ENCODE data around the gene BTD. TPM values are rescaled to one million over a fixed set of nuclear protein-coding genes. Genes with fewer than 3 reads are reported as not detected.

Gene BTD
- total and polyA plus RNA-seq, 10 of the 15 experiments (the other 5 are each of a cell fraction or from before 2014, with no cell fraction given): 3.4 to 10.3 (median 5.0) TPM

DNA sequence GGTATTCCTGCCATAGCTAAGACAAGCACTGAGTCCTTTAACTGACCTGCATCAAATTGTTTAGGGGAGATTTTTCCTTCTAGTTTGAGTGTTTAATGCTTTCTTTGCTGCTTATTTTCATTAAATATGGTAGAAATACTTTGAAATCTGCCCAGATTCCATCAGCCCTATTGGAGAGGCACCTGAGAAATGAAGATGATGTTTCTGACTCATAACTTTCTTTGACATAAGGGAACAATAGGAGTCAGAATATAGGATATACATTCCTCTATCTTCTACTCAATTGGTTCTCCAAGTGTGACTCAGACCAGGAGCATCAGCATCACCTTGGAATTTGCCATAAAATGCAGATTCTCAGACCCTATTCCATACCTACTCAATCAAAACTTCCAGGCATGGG, 27.4 kb downstream of the BTD start:
- Histone ChIP-seq H2AFZ (ENCODE audit: control insufficient read depth, low read depth, low read length) (no peak overlapping the region), H3K9me3 (replicated peaks; ENCODE audit: control insufficient read depth, insufficient read depth, low read length) (no peaks in the 10 kb centered on the region), H4K20me1 (ENCODE audit: control insufficient read depth, insufficient read depth) (no peaks in the 10 kb centered on the region), H3K4me3 (no peak overlapping the region), H3K9ac (ENCODE audit: control insufficient read depth, insufficient read depth, low read length) (no peak overlapping the region), H3K4me1 (ENCODE audit: control insufficient read depth, insufficient read depth, low read length) (peaks cover 12% of the 10 kb centered on the region), H3K4me2 (ENCODE audit: control insufficient read depth, insufficient read depth) (no peak overlapping the region), H3K79me2 (ENCODE audit: control insufficient read depth, insufficient read depth, low read length) (no peaks in the 10 kb centered on the region), H3K27me3 (replicated peaks in 1 of 2; ENCODE audit: control insufficient read depth in 2 of 2, insufficient read depth in 2 of 2, low read length in 1 of 2) (no peaks in the 10 kb centered on the region), H3K27ac (ENCODE audit: control insufficient read depth, insufficient read depth) (no peak overlapping the region), H3K36me3 (ENCODE audit: control insufficient read depth in 2 of 2, insufficient read depth in 2 of 2, low read length in 1 of 2) (no peaks in the 10 kb centered on the region)
- ChIA-PET POLR2A (interaction anchor here (2.8 kb wide), 1 partner anchor 184 kb away, joined by 12 read pairs; no protein-coding TSS in a partner anchor), SMC1A (ENCODE audit: uncharacterized antibody, unreplicated experiment) (interaction anchor here (0.8 to 14.5 kb wide), 9 partner anchors 11 to 188 kb away, joined by 3 to 362 read pairs (median 5); no protein-coding TSS in a partner anchor), CTCF (interaction anchor here (1.0 to 7.5 kb wide), 5 partner anchors 21 to 181 kb away, joined by 3 to 288 read pairs (median 11); no protein-coding TSS in a partner anchor), RAD21 (ENCODE audit: unreplicated experiment) (interaction anchor here (2.8 to 8.2 kb wide), 4 partner anchors 85 to 181 kb away, joined by 12 to 248 read pairs (median 43); partner anchors contain the start of gene ANKRD28)
- DNase-seq (ENCODE audit: low read depth, low spot score): no peak
- in situ Hi-C loops (cut with MboI) (loop anchor here (10.0 kb wide), 1 partner anchor 616 kb away; no protein-coding TSS in a partner anchor), intact Hi-C loops (cut with micrococcal nuclease; ENCODE audit: unreplicated experiment) (no loop called here)
- ATAC-seq: no peak
- no TSS peak for BruUV-seq (replicated peaks)
- TF ChIP-seq NFXL1 (IDR thresholded peaks at IDR 0.05; ENCODE audit: borderline replicate concordance) (no peak), HDAC2 (IDR thresholded peaks at IDR 0.05) (no peak), ASH2L (IDR thresholded peaks at IDR 0.05; ENCODE audit: borderline replicate concordance, low read depth) (no peak), SP1 (IDR thresholded peaks at IDR 0.05; ENCODE audit: low read depth, low read length) (no peak), SUZ12 (IDR thresholded peaks at IDR 0.05; ENCODE audit: unreplicated experiment) (no peak), RAD51 (IDR thresholded peaks at IDR 0.05) (no peak), NR2F1 (conservative IDR thresholded peaks at IDR 0.05) (no peak), TCF3 (IDR thresholded peaks at IDR 0.05; ENCODE audit: borderline replicate concordance, insufficient read depth, low read depth, low read length) (no peak), SMAD1 (IDR thresholded peaks at IDR 0.05; ENCODE audit: low read depth, partially characterized antibody) (no peak), PAX8 (IDR thresholded peaks at IDR 0.05) (no peak), TCF12 (IDR thresholded peaks at IDR 0.05; ENCODE audit: low read depth, low read length) (no peak), EGR1 (IDR thresholded peaks at IDR 0.05; ENCODE audit: borderline replicate concordance in 1 of 2, low read depth in 2 of 2, low read length in 2 of 2) (no peak), BHLHE40 (IDR thresholded peaks at IDR 0.05; ENCODE audit: borderline replicate concordance in 1 of 2, low read depth in 2 of 2, low read length in 1 of 2) (no peak), POU2F2 (IDR thresholded peaks at IDR 0.05; ENCODE audit: borderline replicate concordance, low read depth, low read length) (no peak), HCFC1 (IDR thresholded peaks at IDR 0.05; ENCODE audit: low read length) (no peak)
- TF ChIP-seq, protein P1, sequence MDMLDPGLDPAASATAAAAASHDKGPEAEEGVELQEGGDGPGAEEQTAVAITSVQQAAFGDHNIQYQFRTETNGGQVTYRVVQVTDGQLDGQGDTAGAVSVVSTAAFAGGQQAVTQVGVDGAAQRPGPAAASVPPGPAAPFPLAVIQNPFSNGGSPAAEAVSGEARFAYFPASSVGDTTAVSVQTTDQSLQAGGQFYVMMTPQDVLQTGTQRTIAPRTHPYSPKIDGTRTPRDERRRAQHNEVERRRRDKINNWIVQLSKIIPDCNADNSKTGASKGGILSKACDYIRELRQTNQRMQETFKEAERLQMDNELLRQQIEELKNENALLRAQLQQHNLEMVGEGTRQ (IDR thresholded peaks at IDR 0.05; ENCODE audit: borderline replicate concordance, low read depth, low read length): no peak
- TF ChIP-seq, protein P2, sequence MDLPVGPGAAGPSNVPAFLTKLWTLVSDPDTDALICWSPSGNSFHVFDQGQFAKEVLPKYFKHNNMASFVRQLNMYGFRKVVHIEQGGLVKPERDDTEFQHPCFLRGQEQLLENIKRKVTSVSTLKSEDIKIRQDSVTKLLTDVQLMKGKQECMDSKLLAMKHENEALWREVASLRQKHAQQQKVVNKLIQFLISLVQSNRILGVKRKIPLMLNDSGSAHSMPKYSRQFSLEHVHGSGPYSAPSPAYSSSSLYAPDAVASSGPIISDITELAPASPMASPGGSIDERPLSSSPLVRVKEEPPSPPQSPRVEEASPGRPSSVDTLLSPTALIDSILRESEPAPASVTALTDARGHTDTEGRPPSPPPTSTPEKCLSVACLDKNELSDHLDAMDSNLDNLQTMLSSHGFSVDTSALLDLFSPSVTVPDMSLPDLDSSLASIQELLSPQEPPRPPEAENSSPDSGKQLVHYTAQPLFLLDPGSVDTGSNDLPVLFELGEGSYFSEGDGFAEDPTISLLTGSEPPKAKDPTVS (IDR thresholded peaks at IDR 0.05; ENCODE audit: low read depth, low read length): no peak
- TF ChIP-seq, protein P3, sequence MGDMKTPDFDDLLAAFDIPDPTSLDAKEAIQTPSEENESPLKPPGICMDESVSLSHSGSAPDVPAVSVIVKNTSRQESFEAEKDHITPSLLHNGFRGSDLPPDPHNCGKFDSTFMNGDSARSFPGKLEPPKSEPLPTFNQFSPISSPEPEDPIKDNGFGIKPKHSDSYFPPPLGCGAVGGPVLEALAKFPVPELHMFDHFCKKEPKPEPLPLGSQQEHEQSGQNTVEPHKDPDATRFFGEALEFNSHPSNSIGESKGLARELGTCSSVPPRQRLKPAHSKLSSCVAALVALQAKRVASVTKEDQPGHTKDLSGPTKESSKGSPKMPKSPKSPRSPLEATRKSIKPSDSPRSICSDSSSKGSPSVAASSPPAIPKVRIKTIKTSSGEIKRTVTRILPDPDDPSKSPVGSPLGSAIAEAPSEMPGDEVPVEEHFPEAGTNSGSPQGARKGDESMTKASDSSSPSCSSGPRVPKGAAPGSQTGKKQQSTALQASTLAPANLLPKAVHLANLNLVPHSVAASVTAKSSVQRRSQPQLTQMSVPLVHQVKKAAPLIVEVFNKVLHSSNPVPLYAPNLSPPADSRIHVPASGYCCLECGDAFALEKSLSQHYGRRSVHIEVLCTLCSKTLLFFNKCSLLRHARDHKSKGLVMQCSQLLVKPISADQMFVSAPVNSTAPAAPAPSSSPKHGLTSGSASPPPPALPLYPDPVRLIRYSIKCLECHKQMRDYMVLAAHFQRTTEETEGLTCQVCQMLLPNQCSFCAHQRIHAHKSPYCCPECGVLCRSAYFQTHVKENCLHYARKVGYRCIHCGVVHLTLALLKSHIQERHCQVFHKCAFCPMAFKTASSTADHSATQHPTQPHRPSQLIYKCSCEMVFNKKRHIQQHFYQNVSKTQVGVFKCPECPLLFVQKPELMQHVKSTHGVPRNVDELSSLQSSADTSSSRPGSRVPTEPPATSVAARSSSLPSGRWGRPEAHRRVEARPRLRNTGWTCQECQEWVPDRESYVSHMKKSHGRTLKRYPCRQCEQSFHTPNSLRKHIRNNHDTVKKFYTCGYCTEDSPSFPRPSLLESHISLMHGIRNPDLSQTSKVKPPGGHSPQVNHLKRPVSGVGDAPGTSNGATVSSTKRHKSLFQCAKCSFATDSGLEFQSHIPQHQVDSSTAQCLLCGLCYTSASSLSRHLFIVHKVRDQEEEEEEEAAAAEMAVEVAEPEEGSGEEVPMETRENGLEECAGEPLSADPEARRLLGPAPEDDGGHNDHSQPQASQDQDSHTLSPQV (IDR thresholded peaks at IDR 0.05): no peak
- FAIRE-seq: no peak
